ENCODE data around the gene GRID1.

GRID1 gene

GRCh38 chr10:86204421-86205305 lies 161.9 kb downstream of the GRID1 start:
- peak; percentile 21 for DNase-seq

- peak; percentile 47 for DNase-seq
These were observed 163.3 kb downstream of the GRID1 start for GRCh38 chr10:86203162-86203905.

- no peak for DNase-seq
These were observed 164.3 kb downstream of the GRID1 start for GRCh38 chr10:86202226-86202735.

GRCh38 chr10:86200867-86201266 lies 165.7 kb downstream of the GRID1 start:
- DNase-seq = no peak

- DNase-seq = no peak
These were observed 166.3 kb downstream of the GRID1 start for GRCh38 chr10:86200269-86200668.

- no peak for DNase-seq
These were observed 167.6 kb downstream of the GRID1 start for GRCh38 chr10:86199041-86199440.

- DNase-seq = no peak
These were observed 168.3 kb downstream of the GRID1 start for GRCh38 chr10:86198271-86198670.

GRCh38 chr10:86197166-86197790 lies 169.3 kb downstream of the GRID1 start:
- DNase-seq = no peak

GRCh38 chr10:86195521-86196157 lies 171.0 kb downstream of the GRID1 start:
- DNase-seq = no peak

- no peak for DNase-seq
These were observed 171.9 kb downstream of the GRID1 start for GRCh38 chr10:86194684-86195083.

- DNase-seq = no peak
These were observed 172.8 kb downstream of the GRID1 start for GRCh38 chr10:86193841-86194240.

GRCh38 chr10:86192691-86193090 lies 173.9 kb downstream of the GRID1 start:
- no peak for DNase-seq

- DNase-seq = no peak
These were observed 174.4 kb downstream of the GRID1 start for GRCh38 chr10:86192147-86192546.

GRCh38 chr10:86191686-86192085 lies 174.9 kb downstream of the GRID1 start:
- DNase-seq = no peak

- no peak for DNase-seq
These were observed 175.4 kb downstream of the GRID1 start for GRCh38 chr10:86191166-86191565.

GRCh38 chr10:86190291-86190690 lies 176.3 kb downstream of the GRID1 start:
- DNase-seq = no peak

GRCh38 chr10:86189891-86190290 lies 176.7 kb downstream of the GRID1 start:
- no peak for DNase-seq

GRCh38 chr10:86188796-86189558 lies 177.6 kb downstream of the GRID1 start:
- DNase-seq = no peak

- no peak for DNase-seq
These were observed 178.3 kb downstream of the GRID1 start for GRCh38 chr10:86188326-86188725.

- no peak for DNase-seq
These were observed 178.9 kb downstream of the GRID1 start for GRCh38 chr10:86187499-86188239.

- no peak for DNase-seq
These were observed 180.0 kb downstream of the GRID1 start for GRCh38 chr10:86186633-86187032.
